ENCODE results near the gene SLC39A11. TPM values are rescaled to one million over a fixed set of nuclear protein-coding genes. Genes with fewer than 3 reads are reported as not detected.
A peak's percentile ranks its signal among the peaks of the same experiment; 100 is the strongest.

SLC39A11 gene
- total and polyA plus RNA-seq, 5 donors from 2014 or later = 9.3 to 32.2 (median 11.9) TPM

- Mint-ChIP-seq H3K27ac (no peak overlapping the region), H3K27me3 (no peaks in the 10 kb centered on the region), H3K36me3 (peaks cover 5% of the 10 kb centered on the region), H3K4me1 (no peaks in the 10 kb centered on the region), H3K9me3 (no peaks in the 10 kb centered on the region), H3K4me3 (no peak overlapping the region)
- ATAC-seq (ENCODE audit: low read depth in 2 of 2) (no peak), DNase-seq (no peak)
- H3K27ac ChIP-seq (ENCODE audit: insufficient read depth, low read length, poor library complexity, severe bottlenecking) = no peak overlapping the region
- H3K36me3 ChIP-seq (ENCODE audit: control insufficient read depth, insufficient read depth, low read length) = no peaks in the 10 kb centered on the region
- H3K4me3 ChIP-seq (ENCODE audit: low read depth, low read length) = no peak overlapping the region
- H3K27me3 ChIP-seq (ENCODE audit: control insufficient read depth, insufficient read depth, low read length) = no peaks in the 10 kb centered on the region
- H3K9me3 ChIP-seq (ENCODE audit: control insufficient read depth in 2 of 2, low read length in 2 of 2) = no peaks in the 10 kb centered on the region
- H3K4me1 ChIP-seq (ENCODE audit: control insufficient read depth, insufficient read depth, low read length, poor library complexity, severe bottlenecking) = no peaks in the 10 kb centered on the region
Observed at GRCh38 chr17:72696156-72696555, 396.3 kb downstream of the SLC39A11 start.

DNA sequence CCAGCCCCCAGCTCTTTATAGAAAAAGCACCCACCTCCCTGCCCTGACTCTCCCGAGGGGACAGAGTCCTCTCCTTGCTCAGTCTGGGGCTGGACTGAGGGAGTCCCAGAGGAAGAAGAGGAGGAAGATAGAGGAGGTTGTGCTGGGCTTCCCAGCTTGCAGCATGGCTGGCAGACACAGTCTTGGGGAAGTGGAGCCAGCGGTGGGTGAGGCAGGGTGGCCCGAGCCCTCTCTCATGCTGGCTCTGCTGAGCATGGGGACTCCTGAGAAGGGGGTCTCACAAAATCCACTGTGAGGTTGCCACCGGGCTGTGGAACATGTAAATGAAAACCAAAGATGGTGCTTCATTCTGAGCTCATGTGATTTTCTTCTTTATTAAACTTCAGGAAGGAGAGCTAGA, 398.5 kb downstream of the SLC39A11 start:
- H3K4me3 Mint-ChIP-seq = no peak overlapping the region
- Histone ChIP-seq H3K4me1 (ENCODE audit: control insufficient read depth, insufficient read depth, low read length, poor library complexity, severe bottlenecking) (no peaks in the 10 kb centered on the region), H3K36me3 (ENCODE audit: control insufficient read depth, insufficient read depth, low read length) (no peaks in the 10 kb centered on the region), H3K4me3 (ENCODE audit: low read depth, low read length) (no peak overlapping the region), H3K9me3 (ENCODE audit: control insufficient read depth in 2 of 2, low read length in 2 of 2) (no peaks in the 10 kb centered on the region), H3K27ac (ENCODE audit: insufficient read depth, low read length, poor library complexity, severe bottlenecking) (no peak overlapping the region), H3K27me3 (ENCODE audit: control insufficient read depth, insufficient read depth, low read length) (no peaks in the 10 kb centered on the region)
- ATAC-seq (ENCODE audit: low read depth in 2 of 2) (no peak), DNase-seq (no peak)
- no peak overlapping the region for H3K27ac Mint-ChIP-seq
- H3K9me3 Mint-ChIP-seq = peaks cover 0 to 2% (median 0%) of the 10 kb centered on the region in 7 donors
- H3K4me1 Mint-ChIP-seq = no peaks in the 10 kb centered on the region
- H3K27me3 Mint-ChIP-seq = no peaks in the 10 kb centered on the region
- H3K36me3 Mint-ChIP-seq = peaks cover 4% of the 10 kb centered on the region

DNA sequence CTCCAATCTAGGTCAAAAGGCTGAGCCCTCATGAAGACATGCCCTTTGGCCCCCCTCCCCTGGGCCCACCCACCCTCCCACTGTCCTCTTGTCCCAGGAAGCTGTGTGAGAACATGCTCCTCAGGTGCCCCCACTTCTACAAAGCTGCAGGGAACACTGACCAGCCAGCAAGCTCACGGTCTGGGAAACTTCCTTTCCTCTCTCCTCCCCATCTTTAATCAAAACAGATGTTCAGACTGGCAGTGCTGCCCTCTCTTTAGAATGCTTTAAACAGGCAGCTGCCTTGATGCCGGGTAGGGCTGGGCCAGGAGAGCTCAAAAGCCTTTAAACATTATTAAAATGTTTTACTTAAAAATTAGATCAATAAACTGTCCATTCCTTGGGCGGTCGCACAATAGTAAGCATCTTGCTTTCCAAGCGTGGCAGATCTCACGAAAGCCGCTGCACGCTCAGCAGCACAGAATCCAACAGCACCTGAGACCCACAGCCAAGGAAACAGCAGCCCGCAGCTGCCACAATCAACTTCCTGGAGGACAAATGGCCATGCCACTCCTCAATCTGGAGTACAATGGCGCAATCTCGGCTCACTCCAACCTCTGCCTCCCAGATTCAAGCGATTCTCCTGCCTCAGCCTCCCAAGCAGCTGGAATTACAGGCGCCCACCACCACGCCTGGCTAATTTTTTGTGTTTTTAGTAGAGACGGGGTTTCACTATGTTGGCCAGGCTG, 399.2 kb downstream of the SLC39A11 start:
- no peak for DNase-seq
- H3K27me3 Mint-ChIP-seq = no peaks in the 10 kb centered on the region
- peaks cover 0 to 2% (median 0%) of the 10 kb centered on the region in 7 donors for H3K9me3 Mint-ChIP-seq
- Histone ChIP-seq H3K9me3 (ENCODE audit: control insufficient read depth in 2 of 2, low read length in 2 of 2) (no peaks in the 10 kb centered on the region), H3K27me3 (ENCODE audit: control insufficient read depth, insufficient read depth, low read length) (no peaks in the 10 kb centered on the region), H3K36me3 (ENCODE audit: control insufficient read depth, insufficient read depth, low read length) (no peaks in the 10 kb centered on the region), H3K4me1 (ENCODE audit: control insufficient read depth, insufficient read depth, low read length, poor library complexity, severe bottlenecking) (no peaks in the 10 kb centered on the region), H3K4me3 (ENCODE audit: low read depth, low read length) (no peak overlapping the region), H3K27ac (ENCODE audit: insufficient read depth, low read length, poor library complexity, severe bottlenecking) (no peak overlapping the region)
- no peaks in the 10 kb centered on the region for H3K4me1 Mint-ChIP-seq
- H3K27ac Mint-ChIP-seq = no peak overlapping the region
- no peak for ATAC-seq (ENCODE audit: low read depth in 2 of 2)
- peaks cover 4% of the 10 kb centered on the region for H3K36me3 Mint-ChIP-seq
- no peak overlapping the region for H3K4me3 Mint-ChIP-seq

DNA sequence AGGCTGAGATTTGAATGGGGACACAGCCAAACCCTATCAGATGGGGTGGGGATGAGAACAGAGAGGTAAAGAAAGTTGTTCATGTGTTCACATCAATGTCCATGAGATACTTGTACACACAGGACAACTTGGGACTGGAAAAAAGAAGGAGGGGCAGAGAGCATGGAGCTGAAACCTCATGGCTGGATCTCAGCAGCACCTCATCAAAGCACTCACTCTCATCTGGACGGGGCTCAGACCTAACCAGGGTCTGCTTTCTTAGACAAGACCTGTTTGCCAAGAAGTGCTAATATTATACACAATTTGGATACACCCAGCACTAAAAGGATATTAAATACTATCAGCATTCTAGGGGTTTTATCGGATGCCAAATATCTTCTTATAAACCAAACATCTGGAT, 399.8 kb downstream of the SLC39A11 start:
- no peaks in the 10 kb centered on the region for H3K27me3 Mint-ChIP-seq
- Histone ChIP-seq H3K4me3 (ENCODE audit: low read depth, low read length) (no peak overlapping the region), H3K27ac (ENCODE audit: insufficient read depth, low read length, poor library complexity, severe bottlenecking) (no peak overlapping the region), H3K36me3 (ENCODE audit: control insufficient read depth, insufficient read depth, low read length) (no peaks in the 10 kb centered on the region), H3K9me3 (ENCODE audit: control insufficient read depth in 2 of 2, low read length in 2 of 2) (no peaks in the 10 kb centered on the region), H3K27me3 (ENCODE audit: control insufficient read depth, insufficient read depth, low read length) (no peaks in the 10 kb centered on the region), H3K4me1 (ENCODE audit: control insufficient read depth, insufficient read depth, low read length, poor library complexity, severe bottlenecking) (no peaks in the 10 kb centered on the region)
- peaks cover 0 to 2% (median 0%) of the 10 kb centered on the region in 7 donors for H3K9me3 Mint-ChIP-seq
- no peaks in the 10 kb centered on the region for H3K4me1 Mint-ChIP-seq
- peaks cover 4% of the 10 kb centered on the region for H3K36me3 Mint-ChIP-seq
- no peak for ATAC-seq (ENCODE audit: low read depth in 2 of 2)
- H3K4me3 Mint-ChIP-seq = no peak overlapping the region
- H3K27ac Mint-ChIP-seq = peak overlapping the region in 1 of 3 donors; percentile 80
- no peak for DNase-seq

DNA sequence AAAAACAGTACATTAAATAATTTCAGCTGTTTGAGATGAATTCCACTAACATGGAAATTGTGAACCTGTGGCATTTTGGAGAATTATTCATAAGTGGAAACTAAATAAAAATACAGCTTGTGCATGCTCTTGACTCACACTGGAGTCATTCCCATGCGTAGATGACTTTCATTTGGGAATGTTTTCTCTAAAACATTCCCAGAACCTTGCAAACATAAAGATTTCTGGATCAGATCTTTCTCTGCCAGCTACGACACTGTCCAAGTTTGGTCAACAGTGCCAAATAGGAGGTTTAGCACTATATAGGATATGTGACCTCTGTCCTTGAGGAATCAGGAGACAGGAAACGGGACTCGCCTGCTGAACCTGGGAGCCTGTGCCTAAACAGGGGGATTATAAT, 400.9 kb downstream of the SLC39A11 start:
- Histone ChIP-seq H3K27ac (ENCODE audit: insufficient read depth, low read length, poor library complexity, severe bottlenecking) (no peak overlapping the region), H3K4me1 (ENCODE audit: control insufficient read depth, insufficient read depth, low read length, poor library complexity, severe bottlenecking) (no peaks in the 10 kb centered on the region), H3K4me3 (ENCODE audit: low read depth, low read length) (no peak overlapping the region), H3K36me3 (ENCODE audit: control insufficient read depth, insufficient read depth, low read length) (no peaks in the 10 kb centered on the region), H3K9me3 (ENCODE audit: control insufficient read depth in 2 of 2, low read length in 2 of 2) (no peaks in the 10 kb centered on the region), H3K27me3 (ENCODE audit: control insufficient read depth, insufficient read depth, low read length) (no peaks in the 10 kb centered on the region)
- DNase-seq (no peak), ATAC-seq (ENCODE audit: low read depth in 2 of 2) (no peak)
- no peaks in the 10 kb centered on the region for H3K4me1 Mint-ChIP-seq
- no peak overlapping the region for H3K4me3 Mint-ChIP-seq
- H3K9me3 Mint-ChIP-seq = peaks cover 0 to 2% (median 0%) of the 10 kb centered on the region in 7 donors
- H3K27ac Mint-ChIP-seq = no peak overlapping the region
- no peaks in the 10 kb centered on the region for H3K27me3 Mint-ChIP-seq
- H3K36me3 Mint-ChIP-seq = peaks cover 6% of the 10 kb centered on the region

DNA sequence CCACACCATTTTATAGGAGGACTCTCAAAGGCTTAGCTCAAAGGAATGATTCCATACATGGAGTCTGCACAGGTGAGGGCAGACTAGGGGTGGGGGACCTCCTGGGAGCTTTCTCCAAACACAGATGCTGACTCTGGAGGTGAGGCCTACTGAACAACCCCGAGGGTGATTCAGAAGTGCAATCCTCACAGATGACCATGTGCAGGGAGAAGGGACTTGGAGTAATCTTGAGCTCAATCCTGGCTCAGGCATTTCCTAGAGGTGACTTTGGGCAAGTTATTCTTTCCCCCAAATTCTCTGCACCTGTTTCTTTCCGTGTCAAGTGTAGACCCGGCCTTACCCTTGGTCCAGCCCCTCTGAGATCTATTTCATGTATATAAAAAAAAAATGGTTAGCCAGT, 401.5 kb downstream of the SLC39A11 start:
- no peak for DNase-seq
- no peaks in the 10 kb centered on the region for H3K9me3 ChIP-seq (ENCODE audit: control insufficient read depth in 2 of 2, low read length in 2 of 2)
- H3K27ac ChIP-seq (ENCODE audit: insufficient read depth, low read length, poor library complexity, severe bottlenecking) = no peak overlapping the region
- Mint-ChIP-seq H3K4me1 (no peaks in the 10 kb centered on the region), H3K4me3 (no peak overlapping the region), H3K27me3 (no peaks in the 10 kb centered on the region), H3K36me3 (peaks cover 6% of the 10 kb centered on the region), H3K9me3 (peaks cover 0 to 2% (median 0%) of the 10 kb centered on the region in 7 donors), H3K27ac (peak overlapping the region in 1 of 3 donors; percentile 17)
- H3K36me3 ChIP-seq (ENCODE audit: control insufficient read depth, insufficient read depth, low read length) = no peaks in the 10 kb centered on the region
- H3K4me1 ChIP-seq (ENCODE audit: control insufficient read depth, insufficient read depth, low read length, poor library complexity, severe bottlenecking) = no peaks in the 10 kb centered on the region
- H3K27me3 ChIP-seq (ENCODE audit: control insufficient read depth, insufficient read depth, low read length) = no peaks in the 10 kb centered on the region
- no peak overlapping the region for H3K4me3 ChIP-seq (ENCODE audit: low read depth, low read length)
- no peak for ATAC-seq (ENCODE audit: low read depth in 2 of 2)

- Histone ChIP-seq H3K27ac (ENCODE audit: insufficient read depth, low read length, poor library complexity, severe bottlenecking) (no peak overlapping the region), H3K4me3 (ENCODE audit: low read depth, low read length) (no peak overlapping the region), H3K36me3 (ENCODE audit: control insufficient read depth, insufficient read depth, low read length) (no peaks in the 10 kb centered on the region), H3K4me1 (ENCODE audit: control insufficient read depth, insufficient read depth, low read length, poor library complexity, severe bottlenecking) (no peaks in the 10 kb centered on the region), H3K9me3 (ENCODE audit: control insufficient read depth in 2 of 2, low read length in 2 of 2) (no peaks in the 10 kb centered on the region), H3K27me3 (ENCODE audit: control insufficient read depth, insufficient read depth, low read length) (no peaks in the 10 kb centered on the region)
- DNase-seq = no peak
- peaks cover 0 to 2% (median 1%) of the 10 kb centered on the region in 4 donors for H3K4me1 Mint-ChIP-seq
- H3K27ac Mint-ChIP-seq = no peak overlapping the region
- no peak overlapping the region for H3K4me3 Mint-ChIP-seq
- H3K27me3 Mint-ChIP-seq = no peaks in the 10 kb centered on the region
- peaks cover 6% of the 10 kb centered on the region for H3K36me3 Mint-ChIP-seq
- peaks cover 0 to 2% (median 0%) of the 10 kb centered on the region in 7 donors for H3K9me3 Mint-ChIP-seq
- no peak for ATAC-seq (ENCODE audit: low read depth in 2 of 2)
Observed at GRCh38 chr17:72687886-72688285, 404.6 kb downstream of the SLC39A11 start.

- Mint-ChIP-seq H3K4me3 (no peak overlapping the region), H3K27ac (peak overlapping the region in 1 of 3 donors; percentile 63), H3K36me3 (peaks cover 7% of the 10 kb centered on the region), H3K4me1 (peaks cover 0 to 4% (median 1%) of the 10 kb centered on the region in 4 donors), H3K27me3 (no peaks in the 10 kb centered on the region), H3K9me3 (peaks cover 0 to 2% (median 0%) of the 10 kb centered on the region in 7 donors)
- no peak overlapping the region for H3K4me3 ChIP-seq (ENCODE audit: low read depth, low read length)
- no peak for ATAC-seq (ENCODE audit: low read depth in 2 of 2)
- no peaks in the 10 kb centered on the region for H3K9me3 ChIP-seq (ENCODE audit: control insufficient read depth in 2 of 2, low read length in 2 of 2)
- no peak for DNase-seq
- no peaks in the 10 kb centered on the region for H3K36me3 ChIP-seq (ENCODE audit: control insufficient read depth, insufficient read depth, low read length)
- H3K4me1 ChIP-seq (ENCODE audit: control insufficient read depth, insufficient read depth, low read length, poor library complexity, severe bottlenecking) = no peaks in the 10 kb centered on the region
- H3K27me3 ChIP-seq (ENCODE audit: control insufficient read depth, insufficient read depth, low read length) = no peaks in the 10 kb centered on the region
- no peak overlapping the region for H3K27ac ChIP-seq (ENCODE audit: insufficient read depth, low read length, poor library complexity, severe bottlenecking)
Observed at GRCh38 chr17:72684405-72685020, 408.0 kb downstream of the SLC39A11 start.

Measured in CD4-positive, CD25-positive, alpha-beta regulatory T cell (primary cell).